ENCODE results near the gene STXBP6. TPM values are rescaled to one million over a fixed set of nuclear protein-coding genes. Genes with fewer than 3 reads are reported as not detected.

STXBP6 gene
- total and polyA plus RNA-seq, 12 donors: 12.2 to 49.0 (median 24.4) TPM

DNA sequence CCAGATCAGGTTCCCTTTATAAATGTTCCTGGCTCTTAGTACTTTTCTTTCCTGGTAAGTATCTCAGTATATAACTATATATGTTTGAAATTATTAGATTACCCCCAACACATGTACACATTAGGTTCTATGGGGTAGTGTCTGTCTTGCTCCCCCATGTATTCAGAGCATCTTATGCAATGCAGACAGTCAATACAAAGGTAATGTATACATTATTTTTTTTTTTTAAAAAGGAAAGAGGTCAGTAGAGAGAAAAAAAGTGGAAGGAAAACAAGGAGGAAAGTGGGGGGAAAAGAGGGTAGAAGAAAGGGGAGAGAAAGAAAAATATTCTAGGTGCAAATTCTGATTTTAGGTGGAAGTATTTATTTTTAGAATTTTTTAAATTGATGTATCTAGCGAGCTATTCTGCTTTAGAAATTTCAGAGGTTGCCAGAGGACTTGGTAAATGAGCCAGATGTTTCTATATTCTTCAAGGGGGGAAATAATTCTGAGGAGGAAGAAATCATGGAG, 157.9 kb downstream of the STXBP6 start:
- Histone ChIP-seq H3K27me3 (no peaks in the 10 kb centered on the region), H3K9me3 (peaks cover 0 to 16% (median 7%) of the 10 kb centered on the region in 11 donors), H3K27ac (no peak overlapping the region), H3K4me1 (peaks cover 0 to 54% (median 29%) of the 10 kb centered on the region in 9 donors), H3K4me3 (no peak overlapping the region), H3K36me3 (no peaks in the 10 kb centered on the region)
- no peak for ATAC-seq
- 86 to 93% methylated on average over 1 of the region's 1 CpG for WGBS, 2 donors
- intact Hi-C loops (cut with DNase I): no loop called here
- TF ChIP-seq, protein P1, sequence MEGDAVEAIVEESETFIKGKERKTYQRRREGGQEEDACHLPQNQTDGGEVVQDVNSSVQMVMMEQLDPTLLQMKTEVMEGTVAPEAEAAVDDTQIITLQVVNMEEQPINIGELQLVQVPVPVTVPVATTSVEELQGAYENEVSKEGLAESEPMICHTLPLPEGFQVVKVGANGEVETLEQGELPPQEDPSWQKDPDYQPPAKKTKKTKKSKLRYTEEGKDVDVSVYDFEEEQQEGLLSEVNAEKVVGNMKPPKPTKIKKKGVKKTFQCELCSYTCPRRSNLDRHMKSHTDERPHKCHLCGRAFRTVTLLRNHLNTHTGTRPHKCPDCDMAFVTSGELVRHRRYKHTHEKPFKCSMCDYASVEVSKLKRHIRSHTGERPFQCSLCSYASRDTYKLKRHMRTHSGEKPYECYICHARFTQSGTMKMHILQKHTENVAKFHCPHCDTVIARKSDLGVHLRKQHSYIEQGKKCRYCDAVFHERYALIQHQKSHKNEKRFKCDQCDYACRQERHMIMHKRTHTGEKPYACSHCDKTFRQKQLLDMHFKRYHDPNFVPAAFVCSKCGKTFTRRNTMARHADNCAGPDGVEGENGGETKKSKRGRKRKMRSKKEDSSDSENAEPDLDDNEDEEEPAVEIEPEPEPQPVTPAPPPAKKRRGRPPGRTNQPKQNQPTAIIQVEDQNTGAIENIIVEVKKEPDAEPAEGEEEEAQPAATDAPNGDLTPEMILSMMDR (IDR thresholded peaks at IDR 0.05): no peak
- no peak for DNase-seq

DNA sequence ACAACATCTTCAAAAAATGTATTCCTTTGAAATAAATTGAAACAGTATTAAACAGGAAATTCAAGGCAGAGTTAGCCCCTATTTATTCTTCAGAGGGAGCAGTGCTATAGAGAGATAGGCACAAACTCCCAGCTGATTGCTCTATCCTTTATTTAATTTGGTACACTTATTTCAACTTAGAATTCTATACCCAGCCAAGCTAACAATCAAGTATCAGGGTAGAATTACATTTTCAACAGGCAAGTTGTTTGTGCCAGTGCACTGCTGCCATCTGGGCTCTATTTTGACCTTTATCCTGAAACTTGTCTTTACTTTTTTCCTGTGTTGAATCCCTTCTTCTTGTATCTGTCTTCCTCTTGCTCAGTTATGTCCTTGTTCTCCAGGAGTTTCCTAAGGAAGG, 159.2 kb downstream of the STXBP6 start:
- TF ChIP-seq, protein P1 (IDR thresholded peaks at IDR 0.05): no peak
- Histone ChIP-seq H3K27ac (no peak overlapping the region), H3K4me1 (peaks cover 0 to 44% (median 23%) of the 10 kb centered on the region in 9 donors), H3K4me3 (no peak overlapping the region), H3K36me3 (no peaks in the 10 kb centered on the region), H3K9me3 (peaks cover 0 to 16% (median 7%) of the 10 kb centered on the region in 11 donors), H3K27me3 (no peaks in the 10 kb centered on the region)
- intact Hi-C loops (cut with DNase I): loop anchor here in 1 of 10 donors (1.0 kb wide), 1 partner anchor 47 kb away; no protein-coding TSS in a partner anchor
- ATAC-seq (no peak), DNase-seq (no peak)

DNA sequence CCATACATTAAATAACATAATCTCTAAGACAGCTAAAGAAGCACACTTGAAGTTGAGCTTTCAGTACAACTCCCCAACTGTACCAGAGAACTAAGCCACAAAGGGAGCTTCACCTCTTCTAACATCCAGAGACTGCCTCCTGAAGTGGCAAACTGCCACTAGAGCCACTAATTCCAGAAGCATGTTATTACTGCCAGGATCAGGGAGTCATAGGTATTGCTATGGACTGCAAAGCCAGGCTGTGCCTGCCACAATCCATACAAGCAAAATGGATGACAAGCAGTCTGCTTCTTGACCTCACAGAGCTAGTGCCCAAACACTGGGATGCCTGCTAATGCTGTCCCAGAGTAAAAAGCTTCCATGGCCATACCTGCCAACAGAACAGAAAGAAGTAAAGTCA, 160.1 kb downstream of the STXBP6 start:
- no peak overlapping the region for H3K4me3 ChIP-seq
- no peak overlapping the region for H3K27ac ChIP-seq
- peak in 4 of 8 donors; percentile 45 to 77 (median 72) for ATAC-seq
- DNase-seq: no peak
- H3K27me3 ChIP-seq: no peaks in the 10 kb centered on the region
- H3K36me3 ChIP-seq: no peaks in the 10 kb centered on the region
- intact Hi-C loops (cut with DNase I): loop anchor here in 1 of 10 donors (1.0 kb wide), 1 partner anchor 47 kb away; no protein-coding TSS in a partner anchor
- peaks cover 0 to 16% (median 7%) of the 10 kb centered on the region in 11 donors for H3K9me3 ChIP-seq
- TF ChIP-seq, protein P1 (IDR thresholded peaks at IDR 0.05): no peak
- H3K4me1 ChIP-seq: peaks cover 0 to 40% (median 14%) of the 10 kb centered on the region in 9 donors

DNA sequence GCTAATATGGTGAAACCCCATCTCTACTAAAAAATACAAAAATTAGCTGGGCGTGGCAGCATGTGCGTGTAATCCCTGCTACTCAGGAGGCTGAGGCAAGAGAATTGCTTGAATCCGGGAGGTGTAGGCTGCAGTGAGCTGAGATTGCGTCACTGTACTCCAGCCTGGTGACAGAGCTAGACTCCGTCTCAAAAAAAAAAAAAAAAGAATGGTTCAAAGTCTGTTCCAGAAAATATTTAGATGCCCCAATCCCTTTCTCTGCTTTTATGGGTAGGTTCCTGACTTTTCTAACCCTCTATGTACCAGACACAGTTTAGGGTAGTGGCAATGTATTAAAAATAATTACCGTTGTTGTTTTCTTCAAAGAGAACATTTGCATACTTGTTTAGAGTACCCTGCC, 161.4 kb downstream of the STXBP6 start:
- Histone ChIP-seq H3K36me3 (no peaks in the 10 kb centered on the region), H3K9me3 (peaks cover 0 to 16% (median 7%) of the 10 kb centered on the region in 11 donors), H3K4me1 (peaks cover 0 to 37% (median 8%) of the 10 kb centered on the region in 9 donors), H3K4me3 (no peak overlapping the region), H3K27ac (no peak overlapping the region), H3K27me3 (no peaks in the 10 kb centered on the region)
- no peak for ATAC-seq
- no peak for DNase-seq
- 89 to 93% methylated on average over 6 of the region's 6 CpGs for WGBS, 2 donors
- intact Hi-C loops (cut with DNase I): no loop called here
- TF ChIP-seq, protein P1 (IDR thresholded peaks at IDR 0.05): no peak
